Measurements from ENCODE around the gene SIPA1.
A peak's percentile ranks its signal among the peaks of the same experiment; 100 is the strongest.

The SIPA1 gene, protein sequence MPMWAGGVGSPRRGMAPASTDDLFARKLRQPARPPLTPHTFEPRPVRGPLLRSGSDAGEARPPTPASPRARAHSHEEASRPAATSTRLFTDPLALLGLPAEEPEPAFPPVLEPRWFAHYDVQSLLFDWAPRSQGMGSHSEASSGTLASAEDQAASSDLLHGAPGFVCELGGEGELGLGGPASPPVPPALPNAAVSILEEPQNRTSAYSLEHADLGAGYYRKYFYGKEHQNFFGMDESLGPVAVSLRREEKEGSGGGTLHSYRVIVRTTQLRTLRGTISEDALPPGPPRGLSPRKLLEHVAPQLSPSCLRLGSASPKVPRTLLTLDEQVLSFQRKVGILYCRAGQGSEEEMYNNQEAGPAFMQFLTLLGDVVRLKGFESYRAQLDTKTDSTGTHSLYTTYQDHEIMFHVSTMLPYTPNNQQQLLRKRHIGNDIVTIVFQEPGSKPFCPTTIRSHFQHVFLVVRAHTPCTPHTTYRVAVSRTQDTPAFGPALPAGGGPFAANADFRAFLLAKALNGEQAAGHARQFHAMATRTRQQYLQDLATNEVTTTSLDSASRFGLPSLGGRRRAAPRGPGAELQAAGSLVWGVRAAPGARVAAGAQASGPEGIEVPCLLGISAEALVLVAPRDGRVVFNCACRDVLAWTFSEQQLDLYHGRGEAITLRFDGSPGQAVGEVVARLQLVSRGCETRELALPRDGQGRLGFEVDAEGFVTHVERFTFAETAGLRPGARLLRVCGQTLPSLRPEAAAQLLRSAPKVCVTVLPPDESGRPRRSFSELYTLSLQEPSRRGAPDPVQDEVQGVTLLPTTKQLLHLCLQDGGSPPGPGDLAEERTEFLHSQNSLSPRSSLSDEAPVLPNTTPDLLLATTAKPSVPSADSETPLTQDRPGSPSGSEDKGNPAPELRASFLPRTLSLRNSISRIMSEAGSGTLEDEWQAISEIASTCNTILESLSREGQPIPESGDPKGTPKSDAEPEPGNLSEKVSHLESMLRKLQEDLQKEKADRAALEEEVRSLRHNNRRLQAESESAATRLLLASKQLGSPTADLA

DNA sequence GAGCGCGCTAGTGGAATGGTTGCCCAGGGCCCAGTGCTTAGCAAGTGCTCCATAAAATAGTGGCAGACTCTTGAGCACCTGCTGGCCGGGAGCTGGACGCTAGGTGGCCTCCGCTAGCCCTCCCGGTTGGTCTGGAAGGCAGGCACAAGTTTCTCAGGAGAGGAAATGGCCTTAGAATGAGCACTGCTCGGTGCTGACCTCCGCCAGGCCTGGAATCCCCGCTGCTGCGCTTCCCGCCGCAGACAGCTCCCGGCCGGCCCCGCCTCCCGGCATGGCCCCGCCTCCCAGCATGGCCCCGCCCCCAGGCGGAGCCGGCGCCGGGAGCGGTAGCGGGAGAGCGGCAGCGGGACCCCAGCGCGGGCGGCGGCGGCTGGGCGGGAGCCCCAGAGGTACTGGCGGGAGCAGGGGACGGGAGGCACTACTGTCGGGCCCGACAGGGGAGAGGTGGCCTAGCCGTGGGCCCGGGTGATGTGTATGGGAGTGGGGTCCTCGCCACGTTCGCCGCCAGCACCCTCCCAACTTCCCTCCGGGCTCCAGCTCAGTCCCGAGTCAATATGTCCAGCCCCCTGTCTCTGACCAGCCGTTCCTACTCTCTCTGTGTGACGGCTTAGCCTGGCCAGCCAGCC lies at the start of gene SIPA1:
Gene SIPA1, plus strand, starts transcription at position 308 of the 626 bp plus-strand sequence. CDS start 2,821 bp downstream, outside the sequence.
- H3K4me3 ChIP-seq: peak within 1 kb of the TSS; percentile 96
- TF ChIP-seq, protein P1, sequence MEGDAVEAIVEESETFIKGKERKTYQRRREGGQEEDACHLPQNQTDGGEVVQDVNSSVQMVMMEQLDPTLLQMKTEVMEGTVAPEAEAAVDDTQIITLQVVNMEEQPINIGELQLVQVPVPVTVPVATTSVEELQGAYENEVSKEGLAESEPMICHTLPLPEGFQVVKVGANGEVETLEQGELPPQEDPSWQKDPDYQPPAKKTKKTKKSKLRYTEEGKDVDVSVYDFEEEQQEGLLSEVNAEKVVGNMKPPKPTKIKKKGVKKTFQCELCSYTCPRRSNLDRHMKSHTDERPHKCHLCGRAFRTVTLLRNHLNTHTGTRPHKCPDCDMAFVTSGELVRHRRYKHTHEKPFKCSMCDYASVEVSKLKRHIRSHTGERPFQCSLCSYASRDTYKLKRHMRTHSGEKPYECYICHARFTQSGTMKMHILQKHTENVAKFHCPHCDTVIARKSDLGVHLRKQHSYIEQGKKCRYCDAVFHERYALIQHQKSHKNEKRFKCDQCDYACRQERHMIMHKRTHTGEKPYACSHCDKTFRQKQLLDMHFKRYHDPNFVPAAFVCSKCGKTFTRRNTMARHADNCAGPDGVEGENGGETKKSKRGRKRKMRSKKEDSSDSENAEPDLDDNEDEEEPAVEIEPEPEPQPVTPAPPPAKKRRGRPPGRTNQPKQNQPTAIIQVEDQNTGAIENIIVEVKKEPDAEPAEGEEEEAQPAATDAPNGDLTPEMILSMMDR (IDR thresholded peaks at IDR 0.05): no peak
- DNase-seq (ENCODE audit: low spot score): peak; percentile 83
- peak within 1 kb of the TSS; percentile 50 to 97 for H3K27ac ChIP-seq

GRCh38 chr11:65588199-65589054 lies 49.5 kb upstream of the SIPA1 start:
- no peak for DNase-seq (ENCODE audit: low spot score)
- Histone ChIP-seq H3K4me3 (peak overlapping the region; percentile 15), H3K27ac (peak overlapping the region; percentile 72 to 91)
- TF ChIP-seq, protein P1 (IDR thresholded peaks at IDR 0.05): no peak

DNA sequence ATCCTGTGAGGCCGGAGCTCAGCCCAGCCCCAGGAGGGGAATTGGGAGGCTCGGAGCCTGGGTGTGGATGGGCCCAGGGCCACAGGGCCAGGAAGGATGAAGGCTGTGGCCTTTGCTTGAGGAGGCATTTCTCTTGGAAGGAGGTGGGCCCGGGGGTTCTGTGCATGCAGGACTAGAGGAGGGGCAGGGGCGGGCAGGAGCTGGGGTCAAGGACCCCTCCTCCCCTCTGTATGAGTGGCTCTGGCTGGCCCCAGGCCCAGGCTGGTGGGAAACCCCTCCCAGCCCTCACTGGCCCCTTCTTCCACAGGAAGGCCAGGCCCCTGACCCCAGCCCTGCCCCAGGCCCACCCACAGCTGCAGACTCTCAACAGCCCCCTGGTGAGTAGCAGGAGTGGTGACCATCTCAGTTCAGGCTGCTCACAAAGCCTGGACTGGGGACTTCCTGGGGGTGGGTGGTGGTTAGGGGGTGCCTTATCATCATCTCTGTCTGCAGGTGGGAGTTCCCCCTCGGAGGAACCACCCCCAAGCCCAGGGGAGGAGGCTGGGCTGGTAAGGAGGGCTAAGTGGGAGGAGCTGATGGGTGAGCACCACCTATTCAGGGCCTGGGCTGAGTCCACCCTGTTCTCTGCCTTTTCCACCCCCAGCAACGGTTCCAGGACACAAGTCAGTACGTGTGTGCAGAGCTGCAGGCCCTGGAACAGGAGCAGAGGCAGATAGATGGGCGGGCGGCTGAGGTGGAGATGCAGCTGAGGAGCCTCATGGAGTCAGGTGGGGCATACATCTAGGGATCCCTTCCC lies 48.3 kb upstream of the SIPA1 start:
- Histone ChIP-seq H3K27ac (peak overlapping the region in 1 of 2 donors; percentile 91), H3K4me3 (no peak overlapping the region)
- TF ChIP-seq, protein P1 (IDR thresholded peaks at IDR 0.05): no peak
- no peak for DNase-seq (ENCODE audit: low spot score)

- Histone ChIP-seq H3K4me3 (no peak overlapping the region), H3K27ac (peak overlapping the region in 1 of 2 donors; percentile 91)
- TF ChIP-seq, protein P1 (IDR thresholded peaks at IDR 0.05): no peak
- DNase-seq (ENCODE audit: low spot score): no peak
These were observed 47.6 kb upstream of the SIPA1 start for GRCh38 chr11:65590240-65590738.

- peak overlapping the region in 1 of 2 donors; percentile 40 for H3K27ac ChIP-seq
- TF ChIP-seq, protein P1 (IDR thresholded peaks at IDR 0.05): no peak
- no peak for DNase-seq (ENCODE audit: low spot score)
- H3K4me3 ChIP-seq: no peak overlapping the region
These were observed 45.7 kb upstream of the SIPA1 start for GRCh38 chr11:65591939-65592857.

Measured in coronary artery (tissue), 2 donors.